IMR-90 (cell line): ENCODE results near the gene ZBTB3.

Source experiments
- BHLHE40 ChIP-seq: fragments of 150-350 bp; IDR thresholded peaks from 2 replicates; pipeline ENCODE4 v1.6.1; 2016; ENCODE audit warnings: mild to moderate bottlenecking, low read depth, low read length
- CEBPB ChIP-seq: IDR thresholded peaks from 2 replicates; pipeline ENCODE4 v1.6.1; 2012; ENCODE audit warnings: low read depth, low read length, improper control_type of control experiment
- MAFK ChIP-seq: IDR thresholded peaks from 2 replicates; pipeline ENCODE4 v1.6.1; 2012; ENCODE audit warnings: low read depth, low read length, improper control_type of control experiment
- POLR2A ChIP-seq: IDR thresholded peaks from 2 replicates; pipeline ENCODE4 v1.6.1; 2012; ENCODE audit warnings: mild to moderate bottlenecking, low read depth, low read length
- RAD21 ChIP-seq: IDR thresholded peaks from 2 replicates; pipeline ENCODE4 v1.6.1; 2012; ENCODE audit warnings: low read length, improper control_type of control experiment
- RCOR1 ChIP-seq: IDR thresholded peaks from 2 replicates; pipeline ENCODE4 v1.6.1; 2012; ENCODE audit warnings: mild to moderate bottlenecking, low read length, improper control_type of control experiment; ENCODE audit not compliant: insufficient replicate concordance
- RFX5 ChIP-seq: IDR thresholded peaks from 2 replicates; pipeline ENCODE4 v1.8.0; 2012; ENCODE audit warnings: low read depth, mild to moderate bottlenecking, low read length, moderate library complexity
- SMC3 ChIP-seq: fragments of 150-350 bp; IDR thresholded peaks from 2 replicates; pipeline ENCODE4 v1.6.1; 2016; ENCODE audit warnings: low read depth, mild to moderate bottlenecking, antibody characterized with exemption, low read length, moderate library complexity
- TF ChIP-seq, protein P1 (sequence below): conservative IDR thresholded peaks from 2 replicates; pipeline ENCODE4 v1.5.1; 2012; ENCODE audit warnings: mild to moderate bottlenecking, low read depth, low read length, improper control_type of control experiment
- TF ChIP-seq, protein P2 (sequence below): fragments of 150-350 bp; IDR thresholded peaks from 2 replicates; pipeline ENCODE4 v1.6.1; 2017; ENCODE audit warnings: mild to moderate bottlenecking, antibody characterized with exemption, low read length, low read depth
- TF ChIP-seq, protein P3 (sequence below): fragments of 150-350 bp; IDR thresholded peaks from 2 replicates; pipeline ENCODE4 v1.6.1; 2016; ENCODE audit warnings: low read depth, mild to moderate bottlenecking, low read length, moderate library complexity, borderline replicate concordance

DNA sequence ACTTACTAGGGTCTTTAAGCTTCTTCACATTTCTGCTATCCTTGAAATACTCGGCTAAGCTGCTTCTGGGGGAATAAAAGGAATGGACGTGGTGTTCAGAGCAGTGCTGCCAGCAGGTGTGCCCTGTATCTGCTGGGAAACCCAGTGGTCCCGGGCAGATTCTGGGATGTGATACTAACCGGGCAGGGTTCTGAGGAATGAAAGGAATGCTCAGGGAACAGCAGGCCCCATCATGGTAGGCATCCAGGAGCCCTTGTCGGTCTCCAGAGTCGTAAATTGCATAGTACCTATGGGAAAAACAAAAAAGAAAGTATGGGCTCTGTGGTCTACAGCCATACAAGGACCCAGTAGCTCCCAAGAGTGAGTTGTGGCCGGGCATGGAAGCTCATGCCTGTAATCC, 42.3 kb upstream of the ZBTB3 start:
- TF ChIP-seq, protein P1, sequence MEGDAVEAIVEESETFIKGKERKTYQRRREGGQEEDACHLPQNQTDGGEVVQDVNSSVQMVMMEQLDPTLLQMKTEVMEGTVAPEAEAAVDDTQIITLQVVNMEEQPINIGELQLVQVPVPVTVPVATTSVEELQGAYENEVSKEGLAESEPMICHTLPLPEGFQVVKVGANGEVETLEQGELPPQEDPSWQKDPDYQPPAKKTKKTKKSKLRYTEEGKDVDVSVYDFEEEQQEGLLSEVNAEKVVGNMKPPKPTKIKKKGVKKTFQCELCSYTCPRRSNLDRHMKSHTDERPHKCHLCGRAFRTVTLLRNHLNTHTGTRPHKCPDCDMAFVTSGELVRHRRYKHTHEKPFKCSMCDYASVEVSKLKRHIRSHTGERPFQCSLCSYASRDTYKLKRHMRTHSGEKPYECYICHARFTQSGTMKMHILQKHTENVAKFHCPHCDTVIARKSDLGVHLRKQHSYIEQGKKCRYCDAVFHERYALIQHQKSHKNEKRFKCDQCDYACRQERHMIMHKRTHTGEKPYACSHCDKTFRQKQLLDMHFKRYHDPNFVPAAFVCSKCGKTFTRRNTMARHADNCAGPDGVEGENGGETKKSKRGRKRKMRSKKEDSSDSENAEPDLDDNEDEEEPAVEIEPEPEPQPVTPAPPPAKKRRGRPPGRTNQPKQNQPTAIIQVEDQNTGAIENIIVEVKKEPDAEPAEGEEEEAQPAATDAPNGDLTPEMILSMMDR = no peak
- TF ChIP-seq RAD21 (no peak), CEBPB (no peak), POLR2A (no peak), SMC3 (no peak), RFX5 (no peak), RCOR1 (no peak), BHLHE40 (no peak), MAFK (no peak)
- TF ChIP-seq, protein P2, sequence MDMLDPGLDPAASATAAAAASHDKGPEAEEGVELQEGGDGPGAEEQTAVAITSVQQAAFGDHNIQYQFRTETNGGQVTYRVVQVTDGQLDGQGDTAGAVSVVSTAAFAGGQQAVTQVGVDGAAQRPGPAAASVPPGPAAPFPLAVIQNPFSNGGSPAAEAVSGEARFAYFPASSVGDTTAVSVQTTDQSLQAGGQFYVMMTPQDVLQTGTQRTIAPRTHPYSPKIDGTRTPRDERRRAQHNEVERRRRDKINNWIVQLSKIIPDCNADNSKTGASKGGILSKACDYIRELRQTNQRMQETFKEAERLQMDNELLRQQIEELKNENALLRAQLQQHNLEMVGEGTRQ = no peak
- TF ChIP-seq, protein P3, sequence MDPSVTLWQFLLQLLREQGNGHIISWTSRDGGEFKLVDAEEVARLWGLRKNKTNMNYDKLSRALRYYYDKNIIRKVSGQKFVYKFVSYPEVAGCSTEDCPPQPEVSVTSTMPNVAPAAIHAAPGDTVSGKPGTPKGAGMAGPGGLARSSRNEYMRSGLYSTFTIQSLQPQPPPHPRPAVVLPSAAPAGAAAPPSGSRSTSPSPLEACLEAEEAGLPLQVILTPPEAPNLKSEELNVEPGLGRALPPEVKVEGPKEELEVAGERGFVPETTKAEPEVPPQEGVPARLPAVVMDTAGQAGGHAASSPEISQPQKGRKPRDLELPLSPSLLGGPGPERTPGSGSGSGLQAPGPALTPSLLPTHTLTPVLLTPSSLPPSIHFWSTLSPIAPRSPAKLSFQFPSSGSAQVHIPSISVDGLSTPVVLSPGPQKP = no peak
